ENCODE measurements around the gene TDO2.
"Not testable (repeated sequence)": the region's sequence is repeated elsewhere in the genome, so short reads cannot be mapped to it uniquely, and the experiment has no call there.

TDO2 gene

DNA sequence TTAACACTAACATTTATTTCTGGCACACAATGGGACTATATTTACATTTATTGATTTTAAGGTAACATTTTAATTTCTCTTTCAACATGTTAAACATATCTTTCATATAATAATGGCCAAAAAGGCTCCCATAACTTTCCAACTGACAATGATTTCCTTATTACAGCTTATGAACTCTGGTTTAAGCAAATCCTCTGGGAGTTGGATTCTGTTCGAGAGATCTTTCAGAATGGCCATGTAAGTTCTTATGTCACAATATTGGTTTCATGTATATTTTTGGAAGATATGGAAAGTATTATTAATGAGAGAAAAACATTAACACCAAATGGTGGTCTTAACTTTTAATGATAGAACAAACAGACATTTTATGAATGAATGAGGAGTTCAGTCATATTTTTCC, 4.1 kb downstream of the TDO2 start:
- no peak for DNase-seq (ENCODE audit: low spot score)

- DNase-seq (ENCODE audit: low spot score), result no peak
Observed at GRCh38 chr4:155908187-155909139, 5.0 kb downstream of the TDO2 start.

DNA sequence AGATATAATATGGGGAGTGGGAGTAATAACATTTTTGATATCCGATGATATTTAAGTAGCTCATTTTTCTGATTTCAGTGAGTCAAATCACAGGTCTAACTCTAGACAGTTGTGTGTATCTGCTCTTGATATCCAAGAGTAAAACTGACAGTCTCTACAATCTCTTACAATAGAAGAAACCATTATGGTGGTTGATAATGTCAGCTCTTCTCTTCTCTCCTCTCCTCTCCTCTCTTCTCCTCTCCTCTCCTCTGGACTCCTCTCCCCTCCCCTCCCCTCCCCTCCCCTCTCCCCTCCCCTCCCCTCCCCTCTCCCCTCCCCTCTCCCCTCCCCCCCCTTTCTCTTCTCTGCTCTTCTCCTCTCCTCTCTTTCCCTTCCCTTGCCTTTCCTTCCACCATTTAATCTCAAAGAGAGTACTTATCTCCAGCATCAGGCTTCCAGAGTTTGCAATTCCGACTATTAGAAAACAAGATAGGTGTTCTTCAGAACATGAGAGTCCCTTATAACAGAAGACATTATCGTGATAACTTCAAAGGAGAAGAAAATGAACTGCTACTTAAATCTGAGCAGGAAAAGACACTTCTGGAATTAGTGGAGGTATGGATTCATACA, 6.2 kb downstream of the TDO2 start:
- no peak for DNase-seq (ENCODE audit: low spot score)

GRCh38 chr4:155911905-155912304, 8.4 kb downstream of the TDO2 start:
- DNase-seq (ENCODE audit: low spot score), result no peak

DNA sequence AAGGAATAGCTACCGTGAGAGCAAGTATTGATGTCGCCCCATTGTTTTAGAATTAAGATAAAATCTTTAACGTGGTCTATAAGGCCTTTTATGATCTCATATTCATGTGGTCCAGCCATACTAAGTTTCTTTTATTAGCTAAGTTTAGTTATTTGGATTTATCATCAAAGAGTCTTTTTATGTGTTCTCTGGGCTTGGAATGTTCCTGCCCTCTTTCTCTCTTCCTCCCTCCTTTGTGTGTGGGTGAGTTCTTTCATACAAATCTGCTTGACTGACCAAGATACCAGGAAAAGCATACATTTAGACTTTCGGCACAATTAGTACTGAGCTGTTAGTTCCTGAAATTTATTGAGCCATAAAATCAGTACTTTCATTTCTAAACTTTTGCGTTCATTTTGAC, 11.3 kb downstream of the TDO2 start:
- no peak for DNase-seq (ENCODE audit: low spot score)

DNA sequence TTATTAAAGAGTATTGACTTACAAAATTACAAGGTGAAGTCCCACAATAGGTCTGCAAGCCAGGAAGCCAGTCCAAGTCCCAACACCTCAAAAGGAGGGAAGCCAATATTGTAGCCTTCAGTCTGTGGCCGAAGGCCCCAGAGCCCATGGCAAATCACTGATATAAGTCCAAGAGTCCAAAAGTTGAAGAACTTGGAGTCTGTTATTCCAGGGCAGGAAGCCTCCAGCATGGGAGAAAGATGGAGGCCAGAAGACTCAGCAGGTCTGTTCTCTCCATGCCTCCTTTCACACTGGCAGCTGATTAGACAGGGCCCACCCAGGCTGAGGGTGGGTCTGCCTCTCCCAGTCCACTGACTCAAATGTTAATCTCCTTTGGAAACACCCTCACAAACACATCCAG, 18.1 kb downstream of the TDO2 start:
- DNase-seq (ENCODE audit: low spot score), result no peak

DNA sequence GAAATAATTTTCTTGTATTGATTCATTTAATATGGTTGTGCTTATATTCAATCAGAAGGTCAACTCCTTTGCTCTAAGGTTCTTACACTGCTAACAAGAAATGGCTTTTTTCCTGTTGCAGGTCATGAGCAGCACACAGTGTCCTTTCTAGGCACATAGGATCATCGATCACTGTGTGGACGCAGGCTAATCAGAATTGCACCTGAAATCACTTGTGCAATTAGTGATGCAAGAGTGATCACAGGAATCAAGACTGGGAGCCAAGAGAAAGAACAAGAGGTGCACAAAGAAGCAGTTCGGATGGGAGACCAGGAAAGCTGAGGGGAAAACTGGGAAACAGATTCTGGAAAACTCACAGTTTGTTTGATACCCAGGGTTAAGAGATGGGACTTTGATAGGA, 21.1 kb downstream of the TDO2 start:
- no peak for DNase-seq (ENCODE audit: low spot score)

GRCh38 chr4:155929833-155930232, 26.3 kb downstream of the TDO2 start:
- DNase-seq (ENCODE audit: low spot score), result no peak

GRCh38 chr4:155930330-155930729, 26.8 kb downstream of the TDO2 start:
- no peak for DNase-seq (ENCODE audit: low spot score)

- DNase-seq (ENCODE audit: low spot score), result no peak
Observed at GRCh38 chr4:155931634-155932033, 28.1 kb downstream of the TDO2 start.

GRCh38 chr4:155934634-155935033, 31.1 kb downstream of the TDO2 start:
- not testable (repeated sequence) for DNase-seq (ENCODE audit: low spot score)

DNA sequence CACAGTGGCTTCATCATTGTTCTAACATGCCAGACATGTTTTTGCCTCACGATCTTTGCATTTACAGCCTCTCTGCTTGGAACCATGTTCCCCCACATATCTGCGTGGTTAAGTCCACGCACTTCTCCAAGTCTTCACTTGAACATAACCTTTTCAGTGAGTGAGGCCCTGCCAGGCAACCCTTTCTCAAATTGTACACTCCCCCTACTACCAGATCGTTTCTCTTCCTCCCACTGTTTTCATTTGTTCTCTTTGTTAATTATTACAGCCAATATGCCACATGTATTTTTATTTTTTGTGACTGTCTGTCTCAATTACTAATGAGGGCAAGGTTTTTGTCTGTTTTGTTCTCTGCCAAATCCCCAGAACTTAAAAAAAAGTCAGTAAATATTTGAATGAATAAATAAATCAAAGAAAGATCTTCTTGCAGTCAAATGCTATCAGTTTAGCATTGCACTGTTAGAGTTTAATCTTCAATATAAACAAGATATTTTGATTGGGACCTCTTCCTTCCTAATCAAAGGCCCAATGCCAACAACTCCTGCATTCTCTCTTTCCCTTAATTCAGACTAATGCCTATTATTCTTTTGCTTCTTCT, 32.0 kb downstream of the TDO2 start:
- no peak for DNase-seq (ENCODE audit: low spot score)

DNA sequence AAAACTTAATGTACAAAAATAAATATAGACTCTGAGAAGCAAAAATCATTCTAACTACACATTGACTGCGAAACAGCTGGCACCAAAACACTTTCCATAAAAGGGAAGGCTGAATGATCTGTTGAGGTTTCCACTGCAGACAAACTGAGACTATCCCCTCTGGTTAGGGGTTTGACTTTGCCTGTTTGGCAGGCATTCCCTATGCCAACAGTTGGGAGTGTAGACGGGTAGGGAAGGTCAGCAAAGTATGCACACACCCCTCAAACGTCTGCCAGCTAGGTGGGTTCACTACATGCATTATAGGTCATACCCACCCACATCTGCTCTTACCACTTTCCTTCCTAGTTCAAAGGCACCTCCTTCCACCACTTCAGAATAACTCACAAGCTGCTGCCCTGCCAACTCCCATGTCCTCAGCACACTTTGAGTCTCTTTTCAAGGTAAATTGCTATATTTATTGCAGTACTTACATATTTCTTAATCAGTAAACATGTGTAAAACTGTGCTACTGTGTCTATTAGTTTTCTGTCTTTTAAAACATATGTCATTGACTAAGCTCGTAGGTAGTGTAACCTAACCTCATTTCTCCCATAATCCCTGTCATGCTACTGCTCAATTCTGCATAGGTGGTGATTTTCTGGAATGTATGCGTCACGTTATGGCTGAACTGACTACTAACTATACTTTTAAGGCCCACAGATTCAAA, 37.7 kb downstream of the TDO2 start:
- no peak for DNase-seq (ENCODE audit: low spot score)

GRCh38 chr4:155941820-155942219, 38.3 kb downstream of the TDO2 start:
- DNase-seq (ENCODE audit: low spot score), result no peak

DNA sequence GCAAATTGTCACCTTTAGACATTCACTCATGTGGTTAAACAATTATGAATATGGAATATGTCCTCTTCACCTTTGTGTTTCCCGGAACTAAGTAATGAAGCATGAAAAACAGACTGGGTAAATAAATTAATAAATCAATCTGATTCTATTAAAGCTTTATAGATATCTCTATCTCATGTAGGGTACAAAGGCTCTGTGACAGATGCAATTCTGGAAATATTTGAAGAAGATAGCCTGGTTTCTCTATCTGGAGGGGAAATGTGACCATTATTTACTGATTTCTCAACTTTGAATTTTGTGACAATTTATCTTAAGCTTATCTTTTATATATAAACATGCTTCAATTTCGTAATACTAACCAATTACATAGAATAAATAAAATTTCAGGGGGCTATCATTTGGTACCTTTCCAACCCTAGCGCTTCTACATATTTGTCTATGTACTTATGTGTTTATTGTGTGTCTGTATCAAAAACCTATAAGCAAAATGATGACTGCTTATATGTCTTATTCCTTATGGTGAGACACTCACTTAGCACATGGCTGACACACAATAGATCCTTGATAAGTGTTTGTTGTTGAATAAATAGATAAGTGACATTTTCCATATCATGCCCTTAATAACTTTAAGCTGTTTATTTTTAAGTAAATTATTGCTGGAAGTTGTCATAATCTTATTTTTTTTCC, 40.3 kb downstream of the TDO2 start:
- DNase-seq (ENCODE audit: low spot score), result no peak

DNA sequence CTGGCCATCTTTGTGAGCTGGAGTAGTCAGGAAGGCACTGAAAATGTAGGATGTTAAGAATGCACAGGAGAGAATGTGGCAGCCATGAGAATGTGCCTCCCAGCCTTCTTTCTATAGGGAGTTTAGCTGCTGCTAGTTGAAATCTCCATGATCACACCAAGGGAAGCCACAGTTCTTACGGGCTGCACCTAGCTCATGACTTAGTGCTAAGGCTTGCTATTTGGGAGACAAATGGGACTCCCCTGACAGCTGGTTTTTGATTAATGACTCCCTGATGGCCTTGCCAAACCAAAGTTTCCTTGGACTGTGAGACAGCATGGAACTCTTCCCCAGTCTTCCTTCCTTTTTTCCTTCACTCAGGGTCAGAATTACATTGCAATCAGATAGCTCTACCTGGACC, 41.0 kb downstream of the TDO2 start:
- DNase-seq (ENCODE audit: low spot score), result no peak

DNA sequence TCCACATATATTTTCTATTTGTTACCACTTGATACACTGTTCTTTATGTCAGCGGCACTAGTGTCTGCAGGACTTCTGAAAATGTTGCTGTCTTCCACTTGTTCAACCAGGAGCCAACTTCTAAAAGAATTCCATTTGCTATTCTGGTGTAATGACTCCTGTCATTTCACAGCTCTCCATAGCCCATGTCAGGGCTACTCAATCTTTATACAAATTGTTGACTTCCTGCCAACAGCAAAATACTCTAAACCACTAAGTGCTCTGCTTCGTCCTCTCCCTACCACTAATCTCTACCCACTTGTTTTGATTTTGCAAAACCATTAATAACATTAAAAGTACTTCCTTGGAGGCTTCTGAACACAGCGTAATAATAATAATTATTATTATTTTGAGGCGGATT, 43.0 kb downstream of the TDO2 start:
- no peak for DNase-seq (ENCODE audit: low spot score)

- DNase-seq (ENCODE audit: low spot score), result no peak
Observed at GRCh38 chr4:155948541-155948940, 45.0 kb downstream of the TDO2 start.

GRCh38 chr4:155950461-155950860, 47.0 kb downstream of the TDO2 start:
- no peak for DNase-seq (ENCODE audit: low spot score)

DNA sequence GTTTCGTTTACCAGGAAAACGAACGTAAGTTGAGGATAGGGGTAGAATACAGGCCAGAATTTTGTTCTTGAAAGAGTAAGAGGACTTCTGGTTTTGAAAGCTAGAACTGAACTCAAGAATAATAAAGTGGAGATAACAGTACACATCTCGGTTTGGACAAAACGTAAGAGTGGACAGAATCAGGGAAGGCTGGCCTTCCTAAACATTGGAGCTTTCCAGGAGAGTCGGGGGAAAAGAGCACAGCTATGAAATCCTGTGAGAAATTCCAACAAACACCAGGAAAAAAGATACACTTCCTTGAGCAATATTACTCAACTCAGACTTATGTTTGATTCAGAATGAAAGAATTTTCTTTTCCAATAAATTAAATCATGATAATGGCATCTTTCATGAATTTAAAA, 49.0 kb downstream of the TDO2 start:
- no peak for DNase-seq (ENCODE audit: low spot score)

DNA sequence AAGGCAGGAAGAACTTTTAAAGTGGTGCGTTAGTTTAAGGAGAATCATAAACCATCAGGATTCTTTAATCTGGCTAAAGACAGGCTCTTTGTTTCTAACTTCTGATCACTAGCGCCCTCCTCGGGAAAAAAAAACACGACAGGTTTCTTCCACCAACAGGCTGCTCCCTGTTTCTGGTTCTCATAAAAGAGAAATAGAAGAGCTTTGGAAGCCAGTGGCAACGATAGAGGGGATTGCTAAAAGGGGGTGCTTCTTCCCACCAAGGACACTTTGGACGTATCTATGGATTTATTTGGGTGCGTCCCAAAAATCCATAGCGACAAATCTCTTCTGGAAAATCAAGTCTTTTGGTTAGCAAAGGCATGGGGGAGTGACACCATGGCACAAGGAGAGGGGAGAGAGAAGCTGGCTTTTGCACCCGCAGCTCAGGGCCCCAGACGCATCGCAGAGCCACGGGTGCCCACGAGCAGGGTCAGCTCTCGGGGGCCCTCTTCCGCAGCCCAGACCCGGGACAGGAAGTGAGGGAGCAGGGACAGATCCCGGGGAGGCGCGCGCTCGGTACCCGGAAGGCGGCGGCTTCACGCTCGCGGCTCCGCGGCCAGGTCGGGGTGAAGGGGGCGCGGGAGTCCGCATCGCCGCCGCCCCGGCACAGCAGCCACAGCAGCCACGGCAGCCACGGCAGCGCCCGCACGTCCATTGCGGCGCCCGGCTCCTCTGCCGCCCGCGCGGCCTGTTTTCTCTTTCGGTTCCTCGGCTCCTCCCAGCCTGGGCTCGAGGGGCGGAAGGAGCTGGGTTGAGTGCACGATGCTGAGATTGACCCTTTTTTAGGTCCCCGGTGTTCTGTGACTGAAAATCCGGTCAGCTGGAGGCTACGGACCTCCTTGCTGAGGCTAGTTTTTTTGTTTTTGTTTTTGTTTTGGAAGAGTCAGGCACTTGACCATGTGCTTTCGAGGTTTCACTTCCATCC, 49.9 kb downstream of the TDO2 start, which contains the start of gene CTSO:
CTSO (minus strand) TSS at position 716 of the 967 bp plus-strand sequence; CDS start at position 697, 19 bp downstream.
- DNase-seq (ENCODE audit: low spot score), result peak; percentile 73
